Left lung (tissue), 10 donors: Measurements from ENCODE around the gene RPP14. TPM values are rescaled to one million over a fixed set of nuclear protein-coding genes. Genes with fewer than 3 reads are reported as not detected.

Source experiments
- ATAC-seq: fragments of 200-7000 bp; cut with Tn5 transposase; one replicate; pipeline ENCODE4 v1.9.1; 2020; ENCODE audit warnings: moderate library complexity
- DNase-seq, 4 donors: peaks; one replicate each; pipeline ENCODE4 v3.0.0-alpha.2; 2013 to 2020
- H3K27ac ChIP-seq, 2 donors: fragments of 200-600 bp; sonication (generic) in 1 of 2; one replicate each; pipeline versions ENCODE4 v1.5.0 to v1.8.0; 2020 to 2021
- H3K27me3 ChIP-seq, 2 donors: fragments of 200-600 bp; sonication (generic) in 1 of 2; one replicate each; pipeline versions ENCODE4 v1.5.0 to v1.8.0; 2020 to 2021
- H3K36me3 ChIP-seq, 2 donors: fragments of 200-600 bp; sonication (generic) in 1 of 2; one replicate each; pipeline versions ENCODE4 v1.5.0 to v1.8.0; 2020 to 2021
- H3K4me1 ChIP-seq, 2 donors: fragments of 200-600 bp; one replicate each; pipeline ENCODE4 v1.8.0; 2021
- H3K4me3 ChIP-seq, 2 donors: fragments of 200-600 bp; sonication (generic) in 1 of 2; one replicate each; pipeline versions ENCODE4 v1.5.0 to v1.8.0; 2020 to 2021; ENCODE audit warnings: mild to moderate bottlenecking in 1 of 2
- H3K9me3 ChIP-seq, 2 donors: fragments of 200-600 bp; sonication (generic) in 1 of 2; one replicate each; pipeline versions ENCODE4 v1.5.0 to v1.8.0; 2020 to 2021
- CTCF ChIP-seq, 2 donors: fragments of 200-600 bp; sonication (generic) in 1 of 2; IDR thresholded peaks; one replicate each; pipeline versions ENCODE4 v1.5.0 to v1.8.0; 2021; ENCODE audit warnings: antibody characterized with exemption in 2 of 2
- intact Hi-C, 2 donors: fragments of 100-400 bp; cut with DNase I; formaldehyde crosslinking; loops; one replicate each; pipeline versions ENCODE4 v1.11.2 to v1.14.2; 2022
- polyA plus RNA-seq, 6 donors: library from polyadenylated mRNA; unstranded; fragments of 120-200 nt; gene quantifications; one replicate each; pipeline ENCODE4 v1.2.1, GENCODE V29; 2013; ENCODE audit not compliant: insufficient read length in 6 of 6
- total RNA-seq, 2 donors: library from RNA; stranded (reverse); fragmentation: NEBNext Ultra II Directional; extraction: Animal tissue kit (Norgen Biotek cat#: 25700); gene quantifications; one replicate each; pipeline ENCODE4 v1.2.1, GENCODE V29; 2021
- donor health status: DM: no; HTN: yes; CAD: no.
- donor health status: DM: no; HTN: no; CAD: no.

Gene RPP14
- total and polyA plus RNA-seq, 8 donors, result 12.7 to 21.5 (median 19.1) TPM

- no peak for ATAC-seq
These were observed 55.8 kb downstream of the RPP14 start for GRCh38 chr3:58361866-58362265.

DNA sequence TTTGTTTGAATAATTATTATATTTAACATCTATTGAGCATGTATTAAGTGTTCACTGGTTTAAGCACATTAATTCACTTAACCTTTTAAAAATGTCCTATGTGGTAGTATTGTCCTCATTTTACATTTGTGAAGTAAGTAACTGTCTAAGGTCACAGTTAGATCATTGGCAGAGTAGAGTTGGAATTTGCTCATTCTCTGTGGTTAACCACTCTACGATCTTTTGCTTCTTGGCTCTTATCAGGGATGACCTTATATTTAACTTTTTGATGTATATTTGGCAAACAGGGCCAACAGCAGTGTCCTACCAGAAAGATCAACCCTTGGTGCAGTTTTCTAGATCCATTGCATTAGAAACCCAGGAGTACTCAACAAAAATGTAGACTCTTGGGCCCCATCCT is 60.7 kb downstream of the RPP14 start:
- no peaks in the 10 kb centered on the region for H3K27me3 ChIP-seq
- intact Hi-C loops, result no loop called here
- ATAC-seq (no peak), DNase-seq (no peak)
- no peaks in the 10 kb centered on the region for H3K9me3 ChIP-seq
- no peak for TF ChIP-seq CTCF (IDR thresholded peaks at IDR 0.05)
- no peak overlapping the region for H3K4me3 ChIP-seq
- H3K4me1 ChIP-seq, result no peaks in the 10 kb centered on the region
- H3K36me3 ChIP-seq, result no peaks in the 10 kb centered on the region
- H3K27ac ChIP-seq, result no peak overlapping the region

More at GRCh38 chr3:58361866-58362265, 55.8 kb downstream of the RPP14 start:
- Histone ChIP-seq H3K27me3 (no peaks in the 10 kb centered on the region), H3K4me1 (peaks cover 0 to 4% of the 10 kb centered on the region in 2 donors), H3K27ac (no peak overlapping the region), H3K4me3 (no peak overlapping the region), H3K9me3 (no peaks in the 10 kb centered on the region), H3K36me3 (no peaks in the 10 kb centered on the region)
- TF ChIP-seq CTCF (IDR thresholded peaks at IDR 0.05), result no peak
- intact Hi-C loops, result no loop called here
- no peak for DNase-seq

- Histone ChIP-seq H3K4me3 (no peak overlapping the region), H3K9me3 (no peaks in the 10 kb centered on the region), H3K4me1 (no peaks in the 10 kb centered on the region), H3K36me3 (no peaks in the 10 kb centered on the region), H3K27ac (no peak overlapping the region), H3K27me3 (no peaks in the 10 kb centered on the region)
- DNase-seq (no peak), ATAC-seq (no peak)
- intact Hi-C loops, result no loop called here
- TF ChIP-seq CTCF (IDR thresholded peaks at IDR 0.05), result no peak
These were observed 63.0 kb downstream of the RPP14 start for GRCh38 chr3:58369038-58369437.

Other genes with a start within 250 kb of the RPP14 start
- gene DNASE1L3, start 95.3 kb upstream of the RPP14 start, total RNA-seq, result 1 to 10 TPM; 1.2 to 3.0 TPM
- 1 to 10 TPM in 5 of 6 donors, under 1 TPM in 1; 1.00 to 2.1 (median 1.8) TPM for gene DNASE1L3, start 95.3 kb upstream of the RPP14 start, polyA plus RNA-seq
- gene ABHD6, start 68.5 kb upstream of the RPP14 start, total RNA-seq, result 10 to 100 TPM; 12.7 TPM
- 1 to 10 TPM; 4.8 to 9.5 (median 7.3) TPM for gene ABHD6, start 68.5 kb upstream of the RPP14 start, polyA plus RNA-seq
- gene HTD2, start 275 bp downstream of the RPP14 start, total RNA-seq, result 1 to 10 TPM; 7.6 to 8.0 TPM
- 10 to 100 TPM; 10.8 to 14.0 (median 12.3) TPM for gene HTD2, start 275 bp downstream of the RPP14 start, polyA plus RNA-seq
- 10 to 100 TPM; 19.0 to 33.2 TPM for gene PXK, start 26.6 kb downstream of the RPP14 start, total RNA-seq
- 10 to 100 TPM; 27.9 to 42.3 (median 36.0) TPM for gene PXK, start 26.6 kb downstream of the RPP14 start, polyA plus RNA-seq
- 10 to 100 TPM; 55.5 to 57.1 TPM for gene PDHB, start 127.6 kb downstream of the RPP14 start, total RNA-seq
- gene PDHB, start 127.6 kb downstream of the RPP14 start, polyA plus RNA-seq, result 10 to 100 TPM; 74.3 to 88.5 (median 83.5) TPM
- 10 to 100 TPM in 1 of 2 donors, 1 to 10 TPM in 1; 8.1 to 10.7 TPM for gene KCTD6, start 185.9 kb downstream of the RPP14 start, total RNA-seq
- gene KCTD6, start 185.9 kb downstream of the RPP14 start, polyA plus RNA-seq, result 10 to 100 TPM; 15.7 to 19.2 (median 17.8) TPM
- gene ACOX2, start 230.9 kb downstream of the RPP14 start, total RNA-seq, result 10 to 100 TPM in 1 of 2 donors, 1 to 10 TPM in 1; 9.8 to 31.0 TPM
- gene ACOX2, start 230.9 kb downstream of the RPP14 start, polyA plus RNA-seq, result 10 to 100 TPM; 39.2 to 58.1 (median 47.4) TPM